Left ventricle myocardium inferior (tissue), 1 donor: Measurements from ENCODE around the gene INVS. TPM values are rescaled to one million over a fixed set of nuclear protein-coding genes. Genes with fewer than 3 reads are reported as not detected.

Source experiments
- DNase-seq: peaks from one replicate; pipeline ENCODE4 v3.0.0-alpha.2; 2020
- H3K27ac ChIP-seq: fragments of 200-600 bp; replicated peaks from 2 replicates; pipeline ENCODE4 v1.8.0; 2021
- H3K27me3 ChIP-seq: fragments of 200-600 bp; 2 replicates; pipeline ENCODE4 v1.8.0; 2021; ENCODE audit warnings: low read depth
- H3K36me3 ChIP-seq: fragments of 200-600 bp; 2 replicates; pipeline ENCODE4 v1.8.0; 2021
- H3K4me1 ChIP-seq: fragments of 200-600 bp; 2 replicates; pipeline ENCODE4 v1.8.0; 2021
- H3K4me3 ChIP-seq: fragments of 200-600 bp; 2 replicates; pipeline ENCODE4 v1.8.0; 2021; ENCODE audit warnings: mild to moderate bottlenecking, moderate library complexity
- H3K9me3 ChIP-seq: fragments of 200-600 bp; replicated peaks from 2 replicates; pipeline ENCODE4 v1.8.0; 2021
- intact Hi-C: fragments of 100-400 bp; cut with micrococcal nuclease; formaldehyde crosslinking; loops from one replicate; pipeline ENCODE4 v1.11.0; 2022
- total RNA-seq: library from RNA; stranded (reverse); fragmentation: NEBNext Ultra II Directional; extraction: Animal tissue kit (Norgen Biotek cat#: 25700); gene quantifications from one replicate; pipeline ENCODE4 v1.2.1, GENCODE V29; 2021
- TF ChIP-seq, protein P1 (sequence below): fragments of 200-600 bp; IDR thresholded peaks from 2 replicates; pipeline ENCODE4 v1.8.0; 2021; ENCODE audit warnings: antibody characterized with exemption, mild to moderate bottlenecking, borderline replicate concordance
- donor health status: DM: no; HTN: yes; CAD: no; lungs with severe emphysema.

INVS gene
- total RNA-seq, 1 donor from 2014 or later, result 6.7 TPM

DNA sequence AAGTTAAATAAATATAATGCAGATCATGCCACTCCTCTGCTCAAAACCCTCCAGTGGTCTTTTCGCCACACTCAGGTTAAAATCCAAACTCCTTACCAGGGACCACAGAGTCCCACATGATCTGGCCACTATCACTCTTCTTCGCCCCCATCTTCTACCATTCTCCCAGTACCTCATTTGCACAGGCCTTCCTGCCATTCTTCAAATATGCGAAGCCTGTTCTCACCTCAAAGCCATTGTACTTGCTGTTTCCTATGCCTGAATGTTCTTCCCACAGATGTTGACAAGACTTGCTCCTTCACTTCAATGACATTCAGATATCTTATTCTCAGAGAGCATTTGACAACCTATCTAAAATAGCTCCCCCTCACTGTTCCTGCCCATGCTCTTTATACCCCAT, 242.8 kb downstream of the INVS start:
- no peak for DNase-seq
- no peak overlapping the region for H3K27ac ChIP-seq
- intact Hi-C loops, result no loop called here
- H3K36me3 ChIP-seq, result peaks cover 29% of the 10 kb centered on the region
- TF ChIP-seq, protein P1, sequence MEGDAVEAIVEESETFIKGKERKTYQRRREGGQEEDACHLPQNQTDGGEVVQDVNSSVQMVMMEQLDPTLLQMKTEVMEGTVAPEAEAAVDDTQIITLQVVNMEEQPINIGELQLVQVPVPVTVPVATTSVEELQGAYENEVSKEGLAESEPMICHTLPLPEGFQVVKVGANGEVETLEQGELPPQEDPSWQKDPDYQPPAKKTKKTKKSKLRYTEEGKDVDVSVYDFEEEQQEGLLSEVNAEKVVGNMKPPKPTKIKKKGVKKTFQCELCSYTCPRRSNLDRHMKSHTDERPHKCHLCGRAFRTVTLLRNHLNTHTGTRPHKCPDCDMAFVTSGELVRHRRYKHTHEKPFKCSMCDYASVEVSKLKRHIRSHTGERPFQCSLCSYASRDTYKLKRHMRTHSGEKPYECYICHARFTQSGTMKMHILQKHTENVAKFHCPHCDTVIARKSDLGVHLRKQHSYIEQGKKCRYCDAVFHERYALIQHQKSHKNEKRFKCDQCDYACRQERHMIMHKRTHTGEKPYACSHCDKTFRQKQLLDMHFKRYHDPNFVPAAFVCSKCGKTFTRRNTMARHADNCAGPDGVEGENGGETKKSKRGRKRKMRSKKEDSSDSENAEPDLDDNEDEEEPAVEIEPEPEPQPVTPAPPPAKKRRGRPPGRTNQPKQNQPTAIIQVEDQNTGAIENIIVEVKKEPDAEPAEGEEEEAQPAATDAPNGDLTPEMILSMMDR, result no peak
- H3K4me3 ChIP-seq, result no peak overlapping the region
- H3K27me3 ChIP-seq, result no peaks in the 10 kb centered on the region
- H3K4me1 ChIP-seq, result no peaks in the 10 kb centered on the region
- H3K9me3 ChIP-seq, result no peaks in the 10 kb centered on the region

DNA sequence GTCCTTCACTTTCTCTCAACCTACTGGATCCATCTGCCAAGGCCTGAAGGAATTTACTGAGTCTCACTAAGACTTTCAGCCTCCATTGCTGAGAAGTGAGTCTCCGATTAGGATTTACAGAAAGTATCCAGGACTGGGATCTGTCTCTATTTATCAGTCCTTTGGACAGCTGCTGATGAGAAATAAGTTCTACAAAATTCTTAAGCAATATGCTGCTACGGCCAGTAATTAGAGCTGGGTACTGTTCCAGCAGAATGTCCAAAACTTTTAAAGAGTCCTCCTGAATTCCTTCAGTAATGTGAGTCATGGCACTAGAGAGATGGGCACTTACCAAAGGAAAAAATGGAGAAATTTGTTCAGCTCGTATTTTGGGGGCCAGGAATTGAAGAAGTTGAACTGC, 247.8 kb downstream of the INVS start:
- no peaks in the 10 kb centered on the region for H3K9me3 ChIP-seq
- DNase-seq, result no peak
- TF ChIP-seq, protein P1, result no peak
- peaks cover 14% of the 10 kb centered on the region for H3K36me3 ChIP-seq
- no peaks in the 10 kb centered on the region for H3K27me3 ChIP-seq
- H3K4me3 ChIP-seq, result no peak overlapping the region
- no peak overlapping the region for H3K27ac ChIP-seq
- intact Hi-C loops, result no loop called here
- H3K4me1 ChIP-seq, result peaks cover 21% of the 10 kb centered on the region

DNA sequence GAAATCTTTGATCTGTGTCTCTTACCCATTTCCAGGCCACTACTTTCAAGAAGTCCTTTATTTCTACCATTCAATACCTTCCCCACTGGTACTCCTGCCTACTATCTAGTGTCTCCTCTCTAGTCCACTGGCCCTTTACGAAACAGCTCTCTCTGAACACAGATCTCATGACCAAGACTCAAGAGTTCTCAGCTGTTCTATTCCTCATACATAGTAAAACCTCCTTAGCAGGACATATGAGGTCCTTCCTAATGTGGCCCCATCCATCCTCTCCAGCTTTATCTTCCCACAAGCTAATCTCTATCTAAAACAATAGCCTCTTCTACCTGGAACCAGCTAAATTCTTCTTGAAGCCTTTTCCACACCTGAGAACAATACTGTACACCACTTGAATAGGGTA, 251.1 kb downstream of the INVS start:
- no peaks in the 10 kb centered on the region for H3K27me3 ChIP-seq
- H3K9me3 ChIP-seq, result no peaks in the 10 kb centered on the region
- H3K36me3 ChIP-seq, result peaks cover 14% of the 10 kb centered on the region
- peaks cover 39% of the 10 kb centered on the region for H3K4me1 ChIP-seq
- no peak overlapping the region for H3K4me3 ChIP-seq
- TF ChIP-seq, protein P1, result no peak
- intact Hi-C loops, result loop anchor here (10.0 kb wide), 1 partner anchor 85 kb away; no protein-coding TSS in a partner anchor
- DNase-seq, result no peak
- H3K27ac ChIP-seq, result no peak overlapping the region

Other genes starting within 250 kb of the INVS start
- gene STX17, start 192.6 kb upstream of the INVS start, total RNA-seq, result 23.7 TPM
- 15.6 TPM for gene ERP44, start 243 bp upstream of the INVS start, total RNA-seq